Ramos (cell line): Measurements from ENCODE around the gene KRTAP10-8.
"Not testable (repeated sequence)": the region's sequence is repeated elsewhere in the genome, so short reads cannot be mapped to it uniquely, and the experiment has no call there.

Experiments
- in situ Hi-C: fragments of 300-500 bp; cut with MboI; formaldehyde crosslinking; loops from one replicate; pipeline ENCODE4 v1.14.3; 2022; ENCODE audit warnings: low sequenced_read_pairs; ENCODE audit not compliant: unreplicated experiment

KRTAP10-8 gene

GRCh38 chr21:44596068-44596725, 15.7 kb upstream of the KRTAP10-8 start:
- in situ Hi-C loops, result no loop called here

- in situ Hi-C loops, result no loop called here
These were observed 13.8 kb upstream of the KRTAP10-8 start for GRCh38 chr21:44598061-44598460.

- in situ Hi-C loops, result no loop called here
These were observed 12.4 kb upstream of the KRTAP10-8 start for GRCh38 chr21:44599264-44600029.

- in situ Hi-C loops, result not testable (repeated sequence)
These were observed 11.5 kb upstream of the KRTAP10-8 start, which contains the start of gene KRTAP10-7 for GRCh38 chr21:44600118-44600978. Gene KRTAP10-7 (plus strand): TSS chr21:44600597. CDS start chr21:44600622, 25 bp downstream.

GRCh38 chr21:44601091-44601490, 10.8 kb upstream of the KRTAP10-8 start:
- in situ Hi-C loops, result not testable (repeated sequence)

GRCh38 chr21:44601596-44602462, 10.1 kb upstream of the KRTAP10-8 start:
- in situ Hi-C loops, result no loop called here

GRCh38 chr21:44602463-44602850, 9.4 kb upstream of the KRTAP10-8 start:
- in situ Hi-C loops, result no loop called here

- in situ Hi-C loops, result no loop called here
These were observed 8.6 kb upstream of the KRTAP10-8 start for GRCh38 chr21:44603109-44603875.

- in situ Hi-C loops, result no loop called here
These were observed 8.0 kb upstream of the KRTAP10-8 start for GRCh38 chr21:44603911-44604310.

- in situ Hi-C loops, result no loop called here
These were observed 5.4 kb upstream of the KRTAP10-8 start for GRCh38 chr21:44606495-44606894.

- in situ Hi-C loops, result no loop called here
These were observed 2.7 kb upstream of the KRTAP10-8 start for GRCh38 chr21:44609193-44609592.

GRCh38 chr21:44610157-44610843, 1.6 kb upstream of the KRTAP10-8 start:
- in situ Hi-C loops, result not testable (repeated sequence)

- in situ Hi-C loops, result no loop called here
These were observed 328 bp upstream of the KRTAP10-8 start for GRCh38 chr21:44611551-44611950.

- in situ Hi-C loops, result no loop called here
These were observed 870 bp downstream of the KRTAP10-8 start for GRCh38 chr21:44612669-44613229.

GRCh38 chr21:44613386-44614155, 1.7 kb downstream of the KRTAP10-8 start:
- in situ Hi-C loops, result no loop called here

GRCh38 chr21:44614161-44614631, 2.3 kb downstream of the KRTAP10-8 start:
- in situ Hi-C loops, result no loop called here

- in situ Hi-C loops, result no loop called here
These were observed 3.1 kb downstream of the KRTAP10-8 start for GRCh38 chr21:44614961-44615391.
